Measurements from ENCODE around the gene CDH13. TPM values are rescaled to one million over a fixed set of nuclear protein-coding genes. Genes with fewer than 3 reads are reported as not detected.

CDH13 gene
- total and polyA plus RNA-seq, 2 of the 8 experiments (the other 6 are each of a cell fraction or from before 2014, with no cell fraction given): 2.3 to 2.4 TPM

DNA sequence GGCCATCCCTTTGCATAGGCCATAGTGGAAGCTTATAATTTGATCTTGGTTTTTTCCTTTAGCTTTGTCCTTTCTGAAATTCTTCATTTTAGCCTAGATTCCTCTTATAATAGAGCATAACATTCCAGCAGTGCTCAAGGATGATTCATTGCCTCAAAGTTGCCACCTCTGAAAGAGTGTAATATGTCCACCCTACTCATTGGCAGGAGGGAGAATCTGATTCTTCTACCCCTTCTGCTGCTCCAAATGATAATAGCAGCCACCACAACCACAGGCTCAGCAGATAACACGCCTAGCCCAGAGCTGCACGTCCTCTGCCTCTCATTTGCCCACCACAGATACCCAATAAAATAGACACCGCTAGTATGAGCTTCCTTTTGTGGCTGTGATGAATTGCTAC is 843.6 kb downstream of the CDH13 start:
- WGBS, 2 experiments (ENCODE audit: extremely low coverage in 1 of 2, insufficient coverage in 1 of 2, insufficient read length in 1 of 2, insufficient replicate concordance in 2 of 2, low coverage in 1 of 2, low lambda C conversion rate in 2 of 2, missing lambda C conversion rate in 1 of 2): 93% methylated on average over 3 of the region's 3 CpGs; no CpG with 5 or more reads in 1 of the 2 experiments
- Histone ChIP-seq H3K36me3 (ENCODE audit: control insufficient read depth in 2 of 4, insufficient read depth in 4 of 4, low read length in 3 of 4) (no peaks in the 10 kb centered on the region), H3K27ac (ENCODE audit: low read depth, low read length) (no peak overlapping the region), H4K20me1 (replicated peaks in 1 of 2; ENCODE audit: control insufficient read depth in 1 of 2, insufficient read depth in 2 of 2, low read length in 2 of 2) (no peaks in the 10 kb centered on the region), H3K79me2 (ENCODE audit: control insufficient read depth in 1 of 2, insufficient read depth in 2 of 2, low read length in 2 of 2) (no peaks in the 10 kb centered on the region), H3K4me1 (replicated peaks in 1 of 4; ENCODE audit: control insufficient read depth in 3 of 4, insufficient read depth in 4 of 4, low read length in 3 of 4) (no peaks in the 10 kb centered on the region; a peak in 1 of 7 replicates), H2BK15ac (ENCODE audit: low read length) (no peak overlapping the region), H3K18ac (ENCODE audit: extremely low read depth, low read length) (no peak overlapping the region), H3K23ac (ENCODE audit: insufficient read length) (no peak overlapping the region), H2BK20ac (ENCODE audit: low read length) (no peak overlapping the region), H3K4me2 (ENCODE audit: insufficient read depth in 1 of 2, low read depth in 2 of 2, low read length in 2 of 2) (no peak overlapping the region), H3K4ac (replicated peaks; ENCODE audit: insufficient read length, low read depth, low read length) (no peak overlapping the region), H2AFZ (ENCODE audit: low read length) (no peak overlapping the region), H2AK5ac (ENCODE audit: low read depth, low read length) (no peak overlapping the region), H3K4me3 (ENCODE audit: extremely low read depth in 1 of 4, insufficient read depth in 2 of 4, low read depth in 3 of 4, low read length in 4 of 4) (no peak overlapping the region), H2BK5ac (ENCODE audit: low read depth, low read length) (no peak overlapping the region), H4K91ac (replicated peaks; ENCODE audit: insufficient read length, low read length) (no peak overlapping the region), H4K5ac (ENCODE audit: insufficient read length, low read depth, low read length) (no peak overlapping the region), H3K23me2 (ENCODE audit: low read depth, low read length) (no peaks in the 10 kb centered on the region; the same call in 1 of the 2 replicates), H3K27me3 (replicated peaks in 1 of 4; ENCODE audit: control insufficient read depth in 3 of 4, extremely low read depth in 1 of 4, insufficient read depth in 3 of 4, low read length in 3 of 4) (no peaks in the 10 kb centered on the region), H3K79me1 (ENCODE audit: low read depth, low read length) (no peaks in the 10 kb centered on the region), H2BK120ac (replicated peaks; ENCODE audit: low read depth, low read length) (no peak overlapping the region), H4K8ac (ENCODE audit: extremely low read depth, insufficient read depth, low read length) (no peak overlapping the region), H3K56ac (replicated peaks; ENCODE audit: insufficient read length, low read depth, low read length) (no peak overlapping the region), H2BK12ac (ENCODE audit: low read depth, low read length) (no peak overlapping the region), H3K14ac (ENCODE audit: insufficient read length) (no peak overlapping the region), H3K9ac (replicated peaks in 1 of 4; ENCODE audit: extremely low read depth in 1 of 4, low read depth in 3 of 4, low read length in 3 of 4) (no peak overlapping the region), H3K9me3 (ENCODE audit: insufficient read depth in 2 of 2, low read depth in 1 of 2, low read length in 1 of 2) (no peaks in the 10 kb centered on the region)
- DNase-seq (ENCODE audit: low read depth in 1 of 2, low spot score in 2 of 2) (no peak), FAIRE-seq (no peak)
- POLR2A ChIA-PET (ENCODE audit: partially characterized antibody): no interaction called here
- CTCF ChIA-PET (ENCODE audit: partially characterized antibody): interaction anchor here (1.1 kb wide), 1 partner anchor 33 kb away, joined by 3 read pairs; no protein-coding TSS in a partner anchor
- TF ChIP-seq CHD2 (IDR thresholded peaks at IDR 0.05; ENCODE audit: low read length): no peak
- no peak for TF ChIP-seq RXRA (IDR thresholded peaks at IDR 0.05; ENCODE audit: insufficient read depth, low read depth, low read length)
- TF ChIP-seq, protein P1, sequence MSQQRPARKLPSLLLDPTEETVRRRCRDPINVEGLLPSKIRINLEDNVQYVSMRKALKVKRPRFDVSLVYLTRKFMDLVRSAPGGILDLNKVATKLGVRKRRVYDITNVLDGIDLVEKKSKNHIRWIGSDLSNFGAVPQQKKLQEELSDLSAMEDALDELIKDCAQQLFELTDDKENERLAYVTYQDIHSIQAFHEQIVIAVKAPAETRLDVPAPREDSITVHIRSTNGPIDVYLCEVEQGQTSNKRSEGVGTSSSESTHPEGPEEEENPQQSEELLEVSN (IDR thresholded peaks at IDR 0.05): no peak
- TF ChIP-seq, protein P2, sequence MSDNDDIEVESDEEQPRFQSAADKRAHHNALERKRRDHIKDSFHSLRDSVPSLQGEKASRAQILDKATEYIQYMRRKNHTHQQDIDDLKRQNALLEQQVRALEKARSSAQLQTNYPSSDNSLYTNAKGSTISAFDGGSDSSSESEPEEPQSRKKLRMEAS (IDR thresholded peaks at IDR 0.05): no peak
- TF ChIP-seq MAFK (IDR thresholded peaks at IDR 0.05; ENCODE audit: low read depth, low read length): no peak
- no peak for TF ChIP-seq TAF7 (optimal IDR thresholded peaks at IDR 0.05; ENCODE audit: borderline replicate concordance, low read depth, low read length)
- no peak for TF ChIP-seq RFX5 (IDR thresholded peaks at IDR 0.05; ENCODE audit: borderline replicate concordance, low read depth, low read length)
- TF ChIP-seq SUZ12 (IDR thresholded peaks at IDR 0.05; ENCODE audit: low read length): no peak
- no peak for TF ChIP-seq SP4 (IDR thresholded peaks at IDR 0.05; ENCODE audit: low read length)
- no peak for TF ChIP-seq TBP (IDR thresholded peaks at IDR 0.05; ENCODE audit: low read depth, low read length)
- TF ChIP-seq BRCA1 (IDR thresholded peaks at IDR 0.05; ENCODE audit: low read depth, low read length): no peak
- no peak for TF ChIP-seq TEAD4 (IDR thresholded peaks at IDR 0.05; ENCODE audit: low read depth, low read length)
- no peak for TF ChIP-seq FOSL1 (IDR thresholded peaks at IDR 0.05; ENCODE audit: insufficient read depth, low read depth, low read length)
- no peak for TF ChIP-seq NRF1 (IDR thresholded peaks at IDR 0.05; ENCODE audit: low read depth, low read length)
- no peak for TF ChIP-seq GABPA (IDR thresholded peaks at IDR 0.05; ENCODE audit: borderline replicate concordance, insufficient read depth, low read length)
